Measurements from ENCODE around the gene SLC16A5. TPM values are rescaled to one million over a fixed set of nuclear protein-coding genes. Genes with fewer than 3 reads are reported as not detected.

Gene SLC16A5
- total and polyA plus RNA-seq, 10 of the 15 experiments (the other 5 are each of a cell fraction or from before 2014, with no cell fraction given), result 0.03 to 3.1 (median 0.96) TPM

- no peaks in the 10 kb centered on the region for H3K27me3 ChIP-seq (replicated peaks in 1 of 2; ENCODE audit: control insufficient read depth in 2 of 2, insufficient read depth in 2 of 2, low read length in 1 of 2)
- DNase-seq (ENCODE audit: low read depth, low spot score) (no peak), FAIRE-seq (no peak), ATAC-seq (no peak)
- in situ Hi-C loops (cut with MboI), result no loop called here
- ChIA-PET SMC1A (ENCODE audit: uncharacterized antibody, unreplicated experiment) (interaction anchor here (1.3 to 2.3 kb wide), 2 partner anchors 13 to 75 kb away, joined by 3 to 8 read pairs; no protein-coding TSS in a partner anchor), RAD21 (ENCODE audit: unreplicated experiment) (interaction anchor here (0.9 to 2.3 kb wide), 6 partner anchors 10 to 166 kb away, joined by 3 to 13 read pairs (median 5); no protein-coding TSS in a partner anchor), POLR2A (interaction anchor here (0.6 to 1.8 kb wide), 5 partner anchors 10 to 180 kb away, joined by 3 to 8 read pairs (median 5); partner anchors contain the start of gene CDR2L), CTCF (interaction anchor here (1.7 to 2.8 kb wide), 3 partner anchors 10 to 74 kb away, joined by 3 to 14 read pairs (median 9); no protein-coding TSS in a partner anchor)
- no peak for TF ChIP-seq ZNF592 (IDR thresholded peaks at IDR 0.05)
- TF ChIP-seq EZH2 (IDR thresholded peaks at IDR 0.05; ENCODE audit: borderline replicate concordance, control insufficient read depth, low read depth, low read length), result no peak
- TF ChIP-seq DPF2 (IDR thresholded peaks at IDR 0.05), result no peak
- no peak for TF ChIP-seq BACH1 (IDR thresholded peaks at IDR 0.05; ENCODE audit: borderline replicate concordance)
- TF ChIP-seq SUPT20H (IDR thresholded peaks at IDR 0.05; ENCODE audit: borderline replicate concordance, control insufficient read depth, low read depth, low read length), result no peak
- TF ChIP-seq RFX5 (IDR thresholded peaks at IDR 0.05; ENCODE audit: low read depth, low read length), result no peak
- no peak for TF ChIP-seq SMAD5 (IDR thresholded peaks at IDR 0.05; ENCODE audit: low read depth)
- TF ChIP-seq ZBTB4 (CRISPR knock-in tag; IDR thresholded peaks at IDR 0.05), result no peak
- no peak for TF ChIP-seq ETV6 (conservative IDR thresholded peaks at IDR 0.05 in 1 of 2, IDR thresholded peaks at IDR 0.05 in 1 of 2; ENCODE audit: borderline replicate concordance in 1 of 2, low read depth in 1 of 2)
- TF ChIP-seq SREBF2 (IDR thresholded peaks at IDR 0.05; ENCODE audit: low read length), result no peak
- no peak for TF ChIP-seq BMI1 (IDR thresholded peaks at IDR 0.05; ENCODE audit: borderline replicate concordance)
- TF ChIP-seq NR2C1 (IDR thresholded peaks at IDR 0.05), result no peak
- H3K9me3 ChIP-seq (replicated peaks; ENCODE audit: control insufficient read depth, insufficient read depth, low read length), result no peaks in the 10 kb centered on the region
- H3K4me3 ChIP-seq, result no peak overlapping the region
- H3K4me1 ChIP-seq (ENCODE audit: control insufficient read depth, insufficient read depth, low read length), result peaks cover 18% of the 10 kb centered on the region
- no peak overlapping the region for H3K4me2 ChIP-seq (ENCODE audit: control insufficient read depth, insufficient read depth)
- no peaks in the 10 kb centered on the region for H4K20me1 ChIP-seq (ENCODE audit: control insufficient read depth, insufficient read depth)
- H3K36me3 ChIP-seq (ENCODE audit: control insufficient read depth in 2 of 2, insufficient read depth in 2 of 2, low read length in 1 of 2), result peaks cover 3 to 4% of the 10 kb centered on the region in 2 experiments; a peak in 3 of 4 replicates
- no TSS peak for BruUV-seq (replicated peaks)
- no peak overlapping the region for H3K27ac ChIP-seq (ENCODE audit: control insufficient read depth, insufficient read depth)
- no peak overlapping the region for H2AFZ ChIP-seq (ENCODE audit: control insufficient read depth, low read depth, low read length)
- no peak overlapping the region for H3K9ac ChIP-seq (ENCODE audit: control insufficient read depth, insufficient read depth, low read length)
- 95% methylated on average over 8 of the region's 8 CpGs for WGBS (ENCODE audit: insufficient coverage, insufficient replicate concordance, low lambda C conversion rate, missing lambda C conversion rate)
- intact Hi-C loops (cut with micrococcal nuclease; ENCODE audit: unreplicated experiment), result loop anchor here (5.0 kb wide), 1 partner anchor 165 kb away; no protein-coding TSS in a partner anchor
- H3K79me2 ChIP-seq (ENCODE audit: control insufficient read depth, insufficient read depth, low read length), result peaks cover 18% of the 10 kb centered on the region
These were observed 39.2 kb downstream of the SLC16A5 start for GRCh38 chr17:75126954-75127353.
